Natural killer cell (primary cell): ENCODE measurements around the gene PAM. TPM values are rescaled to one million over a fixed set of nuclear protein-coding genes. Genes with fewer than 3 reads are reported as not detected.
"Not testable (repeated sequence)": the region's sequence is repeated elsewhere in the genome, so short reads cannot be mapped to it uniquely, and the experiment has no call there.

Experiments used
- ATAC-seq, 3 donors: fragments of 150-1000 bp in 2 of 3; fragments of 200-7000 bp in 1 of 3; cut with Tn5 transposase; 1 replicate in 1 of 3; 2 replicates in 2 of 3; pipeline ENCODE4 v1.10.0; 2021; ENCODE audit warnings: mild to moderate bottlenecking in 2 of 3, moderate library complexity in 2 of 3
- DNase-seq, 2 donors: peaks; one replicate each; pipeline versions ENCODE4 v3.0.0 to v3.0.0-alpha.2; 2013 to 2021; ENCODE audit warnings: mixed read lengths in 1 of 2
- H3K27ac ChIP-seq: one replicate; pipeline ENCODE4 v1.5.1; 2013; ENCODE audit warnings: mild to moderate bottlenecking, low read length
- H3K27me3 ChIP-seq: one replicate; pipeline ENCODE4 v1.6.1; 2013; ENCODE audit warnings: low read length; ENCODE audit not compliant: control insufficient read depth, insufficient read depth
- H3K36me3 ChIP-seq: one replicate; pipeline ENCODE4 v1.6.1; 2013; ENCODE audit warnings: low read length; ENCODE audit not compliant: control insufficient read depth, insufficient read depth
- H3K4me1 ChIP-seq: one replicate; pipeline ENCODE4 v1.6.1; 2013; ENCODE audit warnings: low read length; ENCODE audit not compliant: control insufficient read depth, insufficient read depth
- H3K4me3 ChIP-seq: one replicate; pipeline ENCODE4 v1.5.1; 2013; ENCODE audit warnings: low read length
- H3K9me3 ChIP-seq: one replicate; pipeline ENCODE4 v1.6.1; 2013; ENCODE audit warnings: low read length; ENCODE audit not compliant: control insufficient read depth, insufficient read depth
- H3K27ac Mint-ChIP-seq, 2 donors: one replicate each; pipeline ENCODE4 v1.8.0; 2022; ENCODE audit warnings: mild to moderate bottlenecking in 2 of 2, mixed read lengths in 2 of 2, moderate library complexity in 1 of 2
- H3K27me3 Mint-ChIP-seq, 2 donors: one replicate each; pipeline ENCODE4 v1.8.0; 2022; ENCODE audit warnings: low read depth in 2 of 2, mixed read lengths in 2 of 2
- H3K36me3 Mint-ChIP-seq: one replicate; pipeline ENCODE4 v1.8.0; 2022; ENCODE audit warnings: mixed read lengths
- H3K4me1 Mint-ChIP-seq, 2 donors: one replicate each; pipeline ENCODE4 v1.8.0; 2022; ENCODE audit warnings: mixed read lengths in 2 of 2
- H3K4me3 Mint-ChIP-seq: one replicate; pipeline ENCODE4 v1.8.0; 2022; ENCODE audit warnings: mild to moderate bottlenecking, moderate library complexity, mixed read lengths
- H3K9me3 Mint-ChIP-seq, 2 donors: one replicate each; pipeline ENCODE4 v1.8.0; 2022; ENCODE audit warnings: mixed read lengths in 2 of 2
- CTCF ChIP-seq: fragments of 200-600 bp; IDR thresholded peaks from one replicate; pipeline ENCODE4 v1.8.0; 2022; ENCODE audit warnings: antibody characterized with exemption
- WGBS: methylation state at CpG from one replicate; pipeline ENCODE4 v1.1.7; 2013; ENCODE audit warnings: missing lambda C conversion rate; ENCODE audit not compliant: insufficient coverage; 5-methylcytosine and 5-hydroxymethylcytosine counted together
- intact Hi-C: fragments of 100-400 bp; cut with micrococcal nuclease; formaldehyde crosslinking; loops from one replicate; pipeline ENCODE4 v1.14.2; 2022
- total RNA-seq, 4 donors: library from RNA; stranded (reverse); fragments of 120-200 nt in 1 of 4; gene quantifications; one replicate each; pipeline versions ENCODE4 v1.2.3 to v1.2.4, GENCODE V29; 2013 to 2022

The PAM gene
- total RNA-seq, 3 donors from 2014 or later (not counting 1 experiment from before 2014, with no cell fraction given): 67.6 to 79.9 (median 75.3) TPM

- H3K9me3 ChIP-seq: no peaks in the 10 kb centered on the region
- Mint-ChIP-seq H3K4me3 (no peak overlapping the region), H3K4me1 (peaks cover 30 to 35% of the 10 kb centered on the region in 2 donors), H3K9me3 (no peaks in the 10 kb centered on the region), H3K36me3 (no peaks in the 10 kb centered on the region), H3K27me3 (no peaks in the 10 kb centered on the region), H3K27ac (peak overlapping the region in 1 of 2 donors; percentile 14)
- H3K27me3 ChIP-seq: no peaks in the 10 kb centered on the region
- TF ChIP-seq CTCF: no peak
- H3K27ac ChIP-seq: no peak overlapping the region
- DNase-seq (no peak), ATAC-seq (no peak)
- no peaks in the 10 kb centered on the region for H3K36me3 ChIP-seq
- intact Hi-C loops: loop anchor here (10.0 kb wide), 1 partner anchor 186 kb away; no protein-coding TSS in a partner anchor
- H3K4me1 ChIP-seq: peaks cover 14% of the 10 kb centered on the region
- no peak overlapping the region for H3K4me3 ChIP-seq
- 100% methylated on average over 2 of the region's 3 CpGs for WGBS
Observed at GRCh38 chr5:102770803-102771202, 15.7 kb downstream of the PAM start.

- H3K9me3 Mint-ChIP-seq: no peaks in the 10 kb centered on the region
- H3K4me1 Mint-ChIP-seq: peaks cover 33 to 40% of the 10 kb centered on the region in 2 donors
- intact Hi-C loops: loop anchor here (10.0 kb wide), 1 partner anchor 187 kb away; no protein-coding TSS in a partner anchor
- Histone ChIP-seq H3K4me3 (no peak overlapping the region), H3K4me1 (peaks cover 9% of the 10 kb centered on the region), H3K27me3 (no peaks in the 10 kb centered on the region), H3K27ac (peak overlapping the region; percentile 43), H3K9me3 (no peaks in the 10 kb centered on the region), H3K36me3 (no peaks in the 10 kb centered on the region)
- DNase-seq (no peak), ATAC-seq (peak in 1 of 3 donors; percentile 26)
- no peaks in the 10 kb centered on the region for H3K27me3 Mint-ChIP-seq
- H3K27ac Mint-ChIP-seq: peak overlapping the region; percentile 14 to 33
- H3K36me3 Mint-ChIP-seq: no peaks in the 10 kb centered on the region
- TF ChIP-seq CTCF: no peak
- H3K4me3 Mint-ChIP-seq: peak overlapping the region; percentile 50
Observed at GRCh38 chr5:102771435-102771834, 16.3 kb downstream of the PAM start.

GRCh38 chr5:102772273-102772672 lies 17.2 kb downstream of the PAM start:
- no CpG with 5 or more reads among the region's 1 CpG for WGBS
- Histone ChIP-seq H3K4me3 (no peak overlapping the region), H3K4me1 (peaks cover 9% of the 10 kb centered on the region), H3K36me3 (no peaks in the 10 kb centered on the region), H3K27ac (no peak overlapping the region), H3K27me3 (no peaks in the 10 kb centered on the region), H3K9me3 (no peaks in the 10 kb centered on the region)
- H3K36me3 Mint-ChIP-seq: no peaks in the 10 kb centered on the region
- ATAC-seq (no peak), DNase-seq (no peak)
- no peaks in the 10 kb centered on the region for H3K27me3 Mint-ChIP-seq
- TF ChIP-seq CTCF: no peak
- intact Hi-C loops: loop anchor here (10.0 kb wide), 1 partner anchor 187 kb away; no protein-coding TSS in a partner anchor
- H3K4me3 Mint-ChIP-seq: no peak overlapping the region
- H3K27ac Mint-ChIP-seq: peak overlapping the region; percentile 14 to 33
- H3K4me1 Mint-ChIP-seq: peaks cover 41 to 49% of the 10 kb centered on the region in 2 donors
- no peaks in the 10 kb centered on the region for H3K9me3 Mint-ChIP-seq

GRCh38 chr5:102773133-102773532 lies 18.0 kb downstream of the PAM start:
- peaks cover 41 to 51% of the 10 kb centered on the region in 2 donors for H3K4me1 Mint-ChIP-seq
- no peak for TF ChIP-seq CTCF
- H3K9me3 Mint-ChIP-seq: no peaks in the 10 kb centered on the region
- ATAC-seq (peak in 1 of 3 donors; percentile 28), DNase-seq (no peak)
- Histone ChIP-seq H3K4me3 (no peak overlapping the region), H3K27ac (no peak overlapping the region), H3K9me3 (no peaks in the 10 kb centered on the region), H3K4me1 (peaks cover 9% of the 10 kb centered on the region), H3K36me3 (no peaks in the 10 kb centered on the region), H3K27me3 (no peaks in the 10 kb centered on the region)
- H3K27ac Mint-ChIP-seq: peak overlapping the region in 1 of 2 donors; percentile 27
- H3K4me3 Mint-ChIP-seq: no peak overlapping the region
- no peaks in the 10 kb centered on the region for H3K36me3 Mint-ChIP-seq
- intact Hi-C loops: loop anchor here (10.0 kb wide), 1 partner anchor 188 kb away; no protein-coding TSS in a partner anchor
- WGBS: 33% methylated on average over 1 of the region's 1 CpG
- no peaks in the 10 kb centered on the region for H3K27me3 Mint-ChIP-seq

GRCh38 chr5:102775756-102776155 lies 20.7 kb downstream of the PAM start:
- Mint-ChIP-seq H3K27ac (peak overlapping the region in 1 of 2 donors; percentile 50), H3K4me1 (peaks cover 45 to 62% of the 10 kb centered on the region in 2 donors)
- H3K4me3 ChIP-seq, H3K4me1 ChIP-seq, DNase-seq, H3K9me3 Mint-ChIP-seq, ATAC-seq, H3K4me3 Mint-ChIP-seq, H3K27ac ChIP-seq, H3K36me3 ChIP-seq, H3K27me3 ChIP-seq, H3K27me3 Mint-ChIP-seq, H3K9me3 ChIP-seq, H3K36me3 Mint-ChIP-seq: not testable (repeated sequence)
- intact Hi-C loops: loop anchor here (10.0 kb wide), 1 partner anchor 191 kb away; no protein-coding TSS in a partner anchor
